T-helper 1 cell (primary cell): ENCODE results near the gene ZNF782.
"Not testable (repeated sequence)": the region's sequence is repeated elsewhere in the genome, so short reads cannot be mapped to it uniquely, and the experiment has no call there.

Experiments
- DNase-seq, 5 donors: peaks; one replicate each; pipeline ENCODE4 v3.0.0-alpha.2; 2012 to 2020

Gene ZNF782

GRCh38 chr9:96852676-96853075 is 1.6 kb downstream of the ZNF782 start:
- DNase-seq: no peak

- no peak for DNase-seq
Observed at GRCh38 chr9:96844040-96844439, 10.3 kb downstream of the ZNF782 start.

GRCh38 chr9:96818533-96818932 is 35.8 kb downstream of the ZNF782 start:
- no peak for DNase-seq

GRCh38 chr9:96817973-96818372 is 36.3 kb downstream of the ZNF782 start:
- DNase-seq: no peak

- no peak for DNase-seq
Observed at GRCh38 chr9:96813607-96814006, 40.7 kb downstream of the ZNF782 start.

- not testable (repeated sequence) for DNase-seq
Observed at GRCh38 chr9:96798959-96799358, 55.4 kb downstream of the ZNF782 start.

GRCh38 chr9:96784021-96784420 is 70.3 kb downstream of the ZNF782 start:
- no peak for DNase-seq

GRCh38 chr9:96782235-96782634 is 72.1 kb downstream of the ZNF782 start:
- peak in 1 of 5 donors; percentile 32 for DNase-seq

- DNase-seq: no peak
Observed at GRCh38 chr9:96781552-96781951, 72.8 kb downstream of the ZNF782 start.

GRCh38 chr9:96779089-96779488 is 75.2 kb downstream of the ZNF782 start:
- DNase-seq: no peak

GRCh38 chr9:96777426-96777864 is 76.9 kb downstream of the ZNF782 start:
- no peak for DNase-seq

GRCh38 chr9:96771124-96771523 is 83.2 kb downstream of the ZNF782 start:
- no peak for DNase-seq

- no peak for DNase-seq
Observed at GRCh38 chr9:96769989-96770388, 84.3 kb downstream of the ZNF782 start.
